Measurements from ENCODE around the gene KCTD3.

The KCTD3 gene

GRCh38 chr1:215606564-215607168 lies 39.6 kb downstream of the KCTD3 start:
- DNase-seq (ENCODE audit: low spot score): no peak

- no peak for DNase-seq (ENCODE audit: low spot score)
Measured at GRCh38 chr1:215607412-215607811, 40.3 kb downstream of the KCTD3 start.

DNA sequence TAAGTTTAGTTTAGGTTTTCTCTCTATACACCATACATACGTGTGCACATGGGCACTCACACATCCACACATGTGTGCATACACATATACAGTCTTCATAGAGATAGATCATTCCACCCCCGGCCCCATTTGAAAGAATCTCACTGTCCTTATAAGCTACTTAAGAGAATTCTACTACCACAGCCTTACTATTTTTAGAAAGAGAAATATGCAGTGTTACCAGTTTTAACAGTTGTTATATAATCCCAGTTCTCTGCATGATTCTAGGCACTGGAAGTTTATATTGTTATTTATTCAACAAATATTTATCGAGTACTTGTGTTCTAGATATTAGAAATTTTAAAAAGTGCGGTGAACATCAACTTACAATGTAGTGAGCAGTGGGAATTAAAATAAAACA lies 41.5 kb downstream of the KCTD3 start:
- DNase-seq (ENCODE audit: low spot score): no peak

- no peak for DNase-seq (ENCODE audit: low spot score)
Measured at GRCh38 chr1:215612391-215612790, 45.3 kb downstream of the KCTD3 start.

DNA sequence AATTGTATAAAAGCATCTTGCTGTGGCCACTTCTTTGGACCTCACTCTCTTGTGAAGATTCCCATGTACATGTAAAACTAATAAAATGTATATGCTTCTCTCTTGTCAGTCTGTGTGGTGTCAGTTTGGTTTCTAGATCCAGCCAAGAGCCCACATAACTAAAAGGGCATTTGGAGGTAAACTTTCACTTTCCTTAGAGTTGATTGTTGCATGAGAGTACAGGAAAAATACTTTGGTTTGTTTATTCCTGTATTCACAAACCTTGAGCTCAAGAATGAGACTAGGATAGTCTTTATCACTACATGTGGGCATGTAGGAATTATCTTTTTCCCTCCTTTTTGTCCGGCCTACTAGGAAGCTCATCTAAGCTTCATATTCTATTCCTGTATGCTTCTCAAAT lies 50.9 kb downstream of the KCTD3 start:
- DNase-seq (ENCODE audit: low spot score): no peak

- no peak for DNase-seq (ENCODE audit: low spot score)
Measured at GRCh38 chr1:215623162-215623561, 56.1 kb downstream of the KCTD3 start.

DNA sequence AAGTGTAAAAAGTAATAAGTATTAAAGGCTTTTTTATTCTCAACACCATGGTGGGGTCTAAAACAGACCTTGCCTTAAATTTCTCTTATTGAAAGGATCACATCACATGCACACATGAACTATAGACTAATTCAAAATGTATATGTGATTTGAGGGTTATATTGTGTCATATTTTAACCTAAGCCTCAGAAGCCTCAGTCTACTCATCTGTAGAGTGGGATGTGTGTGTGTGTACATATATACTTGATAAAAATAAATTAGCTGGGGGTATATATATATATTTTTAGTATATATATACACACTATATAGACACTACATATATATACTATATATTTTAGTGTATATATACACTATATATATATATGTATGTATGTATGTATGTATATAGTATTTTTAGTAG lies 58.8 kb downstream of the KCTD3 start:
- DNase-seq (ENCODE audit: low spot score): no peak

DNA sequence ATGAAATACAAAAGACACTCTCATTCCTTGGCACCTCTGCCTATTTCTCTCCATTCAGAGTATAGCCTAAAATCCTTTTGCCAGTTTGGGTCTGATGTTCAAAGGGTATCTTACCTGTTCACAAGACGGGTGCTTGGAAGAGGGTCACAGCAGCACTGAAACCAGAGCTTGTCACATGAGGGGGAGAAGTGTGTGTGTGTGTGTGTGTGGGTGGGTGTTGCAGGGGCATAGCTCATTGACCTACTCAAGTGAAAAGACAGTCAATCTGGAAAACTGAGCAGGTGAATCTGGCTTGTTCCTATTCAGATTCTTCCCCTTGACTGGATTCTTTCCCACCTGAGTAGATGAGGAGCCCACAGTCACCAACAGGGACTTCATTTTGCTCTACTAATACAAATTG lies 63.9 kb downstream of the KCTD3 start:
- no peak for DNase-seq (ENCODE audit: low spot score)

DNA sequence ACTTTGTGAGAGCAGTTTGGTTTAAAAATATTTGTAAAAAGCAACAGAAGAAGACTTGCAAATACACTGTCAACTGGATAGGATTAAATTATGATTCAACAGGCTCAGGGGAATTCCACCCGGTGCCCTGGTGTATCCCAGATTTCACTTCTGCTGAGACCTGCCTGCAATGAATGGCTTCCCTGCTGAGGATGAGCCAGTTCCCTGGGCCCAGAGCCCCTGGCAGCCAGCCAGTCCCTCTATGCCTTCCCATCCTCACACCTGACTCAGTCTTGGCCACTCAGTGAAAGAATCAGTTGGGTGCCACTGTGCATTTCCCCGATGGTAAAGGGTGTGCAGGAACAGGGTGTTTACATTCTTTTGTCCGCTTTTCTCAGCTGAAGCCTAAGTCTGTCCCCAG lies 64.4 kb downstream of the KCTD3 start:
- no peak for DNase-seq (ENCODE audit: low spot score)

- DNase-seq (ENCODE audit: low spot score): no peak
Measured at GRCh38 chr1:215635827-215636226, 68.7 kb downstream of the KCTD3 start.

GRCh38 chr1:215636258-215636965 lies 69.3 kb downstream of the KCTD3 start:
- no peak for DNase-seq (ENCODE audit: low spot score)

- DNase-seq (ENCODE audit: low spot score): peak; percentile 40
Measured at GRCh38 chr1:215637041-215637573, 70.0 kb downstream of the KCTD3 start.

DNA sequence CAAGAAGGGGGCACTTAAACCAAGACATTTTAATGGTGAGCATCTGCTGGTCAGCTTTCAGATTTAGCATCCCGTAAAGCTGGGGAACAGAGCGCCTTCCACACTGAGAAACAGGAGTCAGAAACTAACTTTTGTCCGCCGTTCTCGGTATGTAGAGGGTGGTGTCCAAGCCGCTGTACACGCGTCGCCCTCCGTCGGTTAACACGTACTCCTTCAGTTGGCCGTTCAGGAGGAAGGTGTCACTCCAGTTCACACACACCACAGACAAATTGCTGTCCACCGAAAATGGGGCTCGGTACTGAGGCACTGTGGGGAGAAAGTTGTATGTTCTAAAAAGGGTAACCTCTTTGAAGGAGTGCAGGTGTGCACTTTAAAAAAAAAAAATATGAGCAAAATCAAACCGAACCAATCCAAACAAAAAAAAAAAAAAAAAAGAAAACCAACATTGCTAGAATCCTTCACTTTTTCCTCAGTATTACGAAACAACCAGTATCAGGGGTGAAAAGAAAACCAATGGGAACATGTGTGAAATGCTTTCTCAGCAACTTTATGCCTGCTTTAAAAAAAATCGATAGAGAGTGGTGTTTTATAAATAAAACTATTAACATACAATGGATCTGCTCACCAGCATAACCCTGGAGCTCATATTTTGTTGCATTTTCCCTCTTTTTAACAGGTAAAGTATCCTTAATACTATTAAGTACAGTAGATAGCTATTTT lies 73.5 kb downstream of the KCTD3 start:
- DNase-seq (ENCODE audit: low spot score): no peak

- no peak for DNase-seq (ENCODE audit: low spot score)
Measured at GRCh38 chr1:215643592-215644321, 76.7 kb downstream of the KCTD3 start.

DNA sequence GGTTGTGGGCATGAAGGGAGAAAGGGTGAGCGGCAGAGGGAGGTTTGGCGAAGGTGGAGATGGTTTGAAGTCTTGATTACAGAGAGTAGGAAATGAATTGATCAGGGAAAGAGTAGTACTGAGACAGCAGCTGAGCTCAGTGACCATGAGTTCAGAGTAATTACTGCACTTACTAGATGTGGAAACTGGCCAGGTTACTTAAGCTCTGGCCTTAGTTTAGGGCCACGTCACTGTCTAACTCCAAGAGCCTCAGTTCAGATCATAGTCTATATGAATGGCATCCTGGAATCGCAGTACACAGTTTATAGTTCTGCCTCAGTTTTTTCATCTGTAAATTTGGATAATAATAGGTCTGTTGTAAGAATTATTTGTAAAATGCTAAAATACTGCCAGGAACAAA lies 78.1 kb downstream of the KCTD3 start:
- no peak for DNase-seq (ENCODE audit: low spot score)

DNA sequence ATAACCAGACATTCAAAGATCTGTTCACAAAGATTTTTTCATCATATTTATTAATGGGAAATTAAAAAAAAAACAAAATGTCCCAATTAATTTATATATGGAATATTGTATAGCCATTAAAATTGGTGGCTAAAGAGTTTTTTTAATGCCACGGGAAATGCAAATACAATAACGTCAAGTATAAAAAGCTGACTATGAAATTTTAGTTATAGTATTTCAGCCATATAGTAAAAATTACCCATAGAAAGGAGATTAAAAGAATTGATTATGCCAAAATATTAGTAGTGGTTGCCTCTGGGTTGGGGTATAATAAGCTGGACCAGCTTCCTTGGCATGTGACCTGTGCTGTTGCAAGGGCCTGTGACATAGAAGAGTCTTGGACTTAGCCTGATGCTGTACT lies 78.8 kb downstream of the KCTD3 start:
- no peak for DNase-seq (ENCODE audit: low spot score)

DNA sequence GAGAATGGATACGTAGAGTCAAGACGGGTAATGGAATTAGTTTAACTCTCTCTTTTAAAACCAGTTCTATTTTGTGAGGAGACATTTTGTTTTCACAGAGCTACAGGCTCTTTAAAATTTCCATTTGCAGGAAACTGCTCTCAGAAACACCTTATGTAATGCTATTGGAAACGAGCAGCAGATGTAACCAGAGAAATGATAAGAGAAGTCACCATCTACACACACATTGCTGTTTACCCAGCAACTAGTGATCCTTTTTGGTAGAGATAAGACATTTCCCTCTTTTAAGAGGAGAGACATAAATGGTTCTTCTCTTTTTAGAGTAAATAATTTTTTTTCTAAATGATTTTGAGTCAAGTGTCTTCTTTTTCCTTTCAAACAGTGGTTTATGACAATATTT lies 80.6 kb downstream of the KCTD3 start:
- no peak for DNase-seq (ENCODE audit: low spot score)

GRCh38 chr1:215648957-215649356 lies 81.9 kb downstream of the KCTD3 start:
- DNase-seq (ENCODE audit: low spot score): no peak

DNA sequence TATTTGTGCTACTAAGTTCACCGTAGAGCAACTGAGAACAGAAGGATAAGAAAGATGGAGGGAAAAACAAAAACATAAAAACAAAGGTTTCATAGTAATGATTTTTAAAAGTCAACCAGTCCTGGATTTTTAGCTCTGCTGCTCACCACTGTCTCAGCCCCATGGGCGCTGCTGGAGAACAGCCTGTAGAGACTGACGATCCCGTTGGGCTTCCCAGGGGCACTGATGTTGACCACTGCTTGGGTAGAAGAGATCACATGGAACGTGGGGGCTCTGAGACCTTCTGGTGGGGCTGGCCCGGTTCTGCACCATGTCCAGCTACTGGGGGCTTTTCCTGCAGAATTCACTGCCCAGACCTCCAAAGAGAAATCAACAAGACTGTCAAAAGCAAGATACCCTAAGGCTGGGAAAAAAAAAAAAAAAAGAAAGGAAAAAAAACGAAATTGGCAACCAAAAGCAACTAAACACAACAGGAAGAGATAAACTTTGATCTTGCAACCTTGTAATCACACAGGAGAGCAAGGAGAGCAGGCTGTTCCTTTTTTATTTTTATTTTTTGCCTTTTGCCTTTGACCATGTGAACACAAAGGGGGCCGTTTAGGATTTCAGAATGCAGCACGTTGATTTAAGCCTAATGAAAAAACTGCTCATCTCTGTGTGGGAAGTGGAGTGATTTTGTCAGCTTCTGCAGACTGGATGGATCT lies 83.5 kb downstream of the KCTD3 start:
- no peak for DNase-seq (ENCODE audit: low spot score)

- DNase-seq (ENCODE audit: low spot score): no peak
Measured at GRCh38 chr1:215651867-215652266, 84.8 kb downstream of the KCTD3 start.

DNA sequence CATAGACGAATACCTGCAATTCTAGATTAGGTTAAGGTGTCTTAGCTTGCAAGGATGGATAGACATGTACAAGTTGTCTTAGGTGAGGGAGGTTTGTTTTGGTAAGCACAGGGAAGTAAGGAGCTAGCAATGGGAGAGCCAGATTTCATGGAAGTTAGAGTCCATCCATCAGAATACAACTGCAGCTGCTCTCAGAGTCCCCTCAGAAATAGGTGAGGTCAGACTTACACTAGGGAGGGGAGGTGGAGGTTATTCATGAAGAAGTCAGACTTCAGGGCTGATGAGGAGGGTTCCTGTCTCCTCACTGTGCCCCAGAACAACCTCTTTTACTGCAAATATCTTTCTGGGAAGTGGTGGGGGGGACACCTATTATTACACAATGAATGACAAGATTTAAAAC lies 85.3 kb downstream of the KCTD3 start:
- no peak for DNase-seq (ENCODE audit: low spot score)

- no peak for DNase-seq (ENCODE audit: low spot score)
Measured at GRCh38 chr1:215657047-215657446, 89.9 kb downstream of the KCTD3 start.

All from Ammon's horn (tissue), 1 donor.